Calu3 (cell line): ENCODE measurements around the gene ARHGAP15. TPM values are rescaled to one million over a fixed set of nuclear protein-coding genes. Genes with fewer than 3 reads are reported as not detected.

Experiments
- BruUV-seq: library from RNA; stranded (reverse); fragments of 400-500 nt; replicated peaks from 2 replicates; lab custom pipeline; 2021; lab: Mats Ljungman, UMichigan
- CTCF ChIA-PET: fragments of 300-600 bp; sonication (Branson Sonifier 250); formaldehyde crosslinking; loops from one replicate; lab custom pipeline; 2022; ENCODE audit warnings: antibody characterized with exemption; lab: Charles Lee
- DNase-seq: peaks from one replicate; pipeline ENCODE4 v3.0.0; 2022
- H3K27ac Mint-ChIP-seq: one replicate; pipeline ENCODE4 v1.8.0; 2022; ENCODE audit warnings: mixed read lengths; ENCODE audit not compliant: unreplicated experiment
- H3K27me3 Mint-ChIP-seq: one replicate; pipeline ENCODE4 v1.8.0; 2022; ENCODE audit warnings: mixed read lengths; ENCODE audit not compliant: unreplicated experiment
- H3K36me3 Mint-ChIP-seq: one replicate; pipeline ENCODE4 v1.8.0; 2022; ENCODE audit warnings: mild to moderate bottlenecking, moderate library complexity, mixed read lengths; ENCODE audit not compliant: insufficient read depth, unreplicated experiment
- H3K4me1 Mint-ChIP-seq: one replicate; pipeline ENCODE4 v1.8.0; 2022; ENCODE audit warnings: mild to moderate bottlenecking, low read depth, mixed read lengths; ENCODE audit not compliant: unreplicated experiment
- H3K4me3 Mint-ChIP-seq: one replicate; pipeline ENCODE4 v1.8.0; 2022; ENCODE audit warnings: mild to moderate bottlenecking, low read depth, moderate library complexity, mixed read lengths; ENCODE audit not compliant: unreplicated experiment
- H3K9me3 Mint-ChIP-seq: one replicate; pipeline ENCODE4 v1.8.0; 2022; ENCODE audit warnings: low read depth, mixed read lengths; ENCODE audit not compliant: unreplicated experiment
- CTCF ChIP-seq: fragments of 200-600 bp; IDR thresholded peaks from one replicate; pipeline ENCODE4 v1.8.0; 2022; ENCODE audit warnings: antibody characterized with exemption; ENCODE audit not compliant: unreplicated experiment
- intact Hi-C: fragments of 100-400 bp; cut with micrococcal nuclease; formaldehyde crosslinking; loops from one replicate; pipeline ENCODE4 v1.10.0; 2022; ENCODE audit not compliant: unreplicated experiment
- total RNA-seq: library from RNA; stranded (reverse); gene quantifications from 2 replicates; pipeline ENCODE4 v1.2.3, GENCODE V29; 2022

ARHGAP15 gene
- total RNA-seq, 1 experiment from 2014 or later: not detected

DNA sequence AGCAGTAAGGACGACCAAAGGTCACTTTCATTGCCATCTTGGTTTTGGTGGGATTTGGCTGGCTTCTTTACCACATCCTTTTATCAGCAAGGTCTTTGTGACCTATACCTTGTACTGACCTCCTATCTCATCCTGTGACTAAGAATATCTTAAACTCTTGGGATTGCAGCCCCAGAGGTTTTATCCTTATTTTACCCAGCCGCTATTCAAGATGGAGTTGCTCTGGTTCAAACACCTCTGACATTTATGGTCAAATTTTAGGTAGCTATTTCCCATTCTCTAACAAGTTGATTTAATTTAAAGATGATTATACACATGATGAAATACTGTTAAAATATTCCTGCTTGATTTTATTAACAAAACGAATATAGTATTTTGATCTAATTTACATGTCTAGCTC, 326.1 kb downstream of the ARHGAP15 start:
- DNase-seq: no peak
- Mint-ChIP-seq H3K4me1 (no peaks in the 10 kb centered on the region), H3K9me3 (no peaks in the 10 kb centered on the region), H3K27me3 (no peaks in the 10 kb centered on the region), H3K27ac (no peak overlapping the region), H3K4me3 (no peak overlapping the region), H3K36me3 (no peaks in the 10 kb centered on the region)
- BruUV-seq: no TSS peak
- intact Hi-C loops: no loop called here
- TF ChIP-seq CTCF: no peak
- CTCF ChIA-PET: no interaction called here

DNA sequence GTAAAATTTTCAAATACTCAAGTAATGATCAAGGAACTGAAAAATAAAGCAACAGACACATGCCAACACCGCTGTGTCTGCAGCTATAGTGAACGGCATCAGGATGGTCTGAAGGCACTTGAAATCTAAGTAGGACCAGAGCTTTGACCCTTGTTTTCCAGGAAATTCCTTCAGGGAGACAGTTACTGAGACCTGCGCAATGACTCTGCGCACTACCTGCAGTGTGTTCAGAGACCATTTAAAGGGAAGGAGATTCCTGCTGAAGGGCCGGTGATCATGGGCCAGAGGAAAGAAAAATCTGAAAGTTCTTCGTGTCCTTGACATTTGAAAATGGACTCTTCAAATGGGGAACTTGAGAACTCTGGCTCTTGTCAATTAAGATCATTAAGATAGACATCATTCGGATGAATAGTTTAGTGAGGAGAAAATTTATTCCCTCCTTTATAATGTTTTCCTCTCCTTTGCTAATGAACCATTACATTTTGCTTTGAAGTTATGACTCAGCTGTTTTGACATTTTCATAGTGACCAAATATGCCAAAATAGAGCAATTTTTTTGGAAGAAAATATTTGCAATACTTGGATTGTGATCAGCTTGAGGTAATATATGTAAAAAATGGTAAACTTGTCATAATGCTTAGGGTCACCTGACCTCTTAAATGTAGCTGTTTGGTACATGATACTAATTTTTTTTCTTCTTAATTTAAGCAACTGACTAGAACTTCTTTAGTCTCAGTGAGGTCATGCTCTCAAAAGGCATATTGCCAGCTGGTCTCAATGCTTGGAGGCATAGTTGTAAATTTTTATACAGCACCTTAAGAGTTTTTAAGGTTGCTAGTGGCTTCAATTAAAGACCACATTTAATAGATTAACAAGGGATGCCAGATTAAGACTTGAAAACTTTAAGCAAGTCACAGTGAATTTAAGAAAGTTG, 329.3 kb downstream of the ARHGAP15 start:
- intact Hi-C loops: no loop called here
- no peak overlapping the region for H3K4me3 Mint-ChIP-seq
- no peaks in the 10 kb centered on the region for H3K9me3 Mint-ChIP-seq
- H3K27ac Mint-ChIP-seq: no peak overlapping the region
- BruUV-seq: no TSS peak
- H3K36me3 Mint-ChIP-seq: no peaks in the 10 kb centered on the region
- H3K27me3 Mint-ChIP-seq: no peaks in the 10 kb centered on the region
- no peaks in the 10 kb centered on the region for H3K4me1 Mint-ChIP-seq
- CTCF ChIA-PET: no interaction called here
- no peak for DNase-seq
- no peak for TF ChIP-seq CTCF

GRCh38 chr2:143460382-143460781, 331.2 kb downstream of the ARHGAP15 start:
- intact Hi-C loops: no loop called here
- no peak overlapping the region for H3K4me3 Mint-ChIP-seq
- BruUV-seq: no TSS peak

GRCh38 chr2:143463719-143464118, 334.5 kb downstream of the ARHGAP15 start:
- intact Hi-C loops: no loop called here
- TF ChIP-seq CTCF: no peak
- H3K4me1 Mint-ChIP-seq: no peaks in the 10 kb centered on the region
- H3K36me3 Mint-ChIP-seq: no peaks in the 10 kb centered on the region
- DNase-seq: no peak
- H3K27ac Mint-ChIP-seq: no peak overlapping the region
- no peaks in the 10 kb centered on the region for H3K9me3 Mint-ChIP-seq
- BruUV-seq: no TSS peak
- CTCF ChIA-PET: no interaction called here
- H3K27me3 Mint-ChIP-seq: no peaks in the 10 kb centered on the region
- no peak overlapping the region for H3K4me3 Mint-ChIP-seq

More at GRCh38 chr2:143460382-143460781, 331.2 kb downstream of the ARHGAP15 start:
- Mint-ChIP-seq H3K36me3 (no peaks in the 10 kb centered on the region), H3K27me3 (no peaks in the 10 kb centered on the region), H3K9me3 (no peaks in the 10 kb centered on the region), H3K27ac (no peak overlapping the region), H3K4me1 (no peaks in the 10 kb centered on the region)
- DNase-seq: no peak
- CTCF ChIA-PET: interaction anchor here (0.7 kb wide), 1 partner anchor 148 kb away, joined by 3 read pairs; no protein-coding TSS in a partner anchor
- no peak for TF ChIP-seq CTCF
